ENCODE results near the gene SLC38A10.

GRCh38 chr17:81235822-81236740, 59.0 kb downstream of the SLC38A10 start:
- no peak for TF ChIP-seq ZBTB33 (IDR thresholded peaks at IDR 0.05; ENCODE audit: extremely low read depth, insufficient replicate concordance, low read length)
- TF ChIP-seq POLR2AphosphoS5 (IDR thresholded peaks at IDR 0.05; ENCODE audit: low read depth, low read length) = no peak
- TF ChIP-seq POLR2A (IDR thresholded peaks at IDR 0.05; ENCODE audit: borderline replicate concordance, extremely low read depth, insufficient read depth, insufficient read length) = no peak
- no peak for TF ChIP-seq JUND (IDR thresholded peaks at IDR 0.05)
- TF ChIP-seq EZH2 (IDR thresholded peaks at IDR 0.05) = no peak
- no peak for TF ChIP-seq CTCF (IDR thresholded peaks at IDR 0.05 in 2 of 3, conservative IDR thresholded peaks at IDR 0.05 in 1 of 3; ENCODE audit: borderline replicate concordance in 1 of 3, insufficient read depth in 1 of 3, low read depth in 2 of 3, low read length in 2 of 3)
- TF ChIP-seq CEBPB (IDR thresholded peaks at IDR 0.05; ENCODE audit: low read depth) = no peak
